Measurements from ENCODE around the gene DHRS12. TPM values are rescaled to one million over a fixed set of nuclear protein-coding genes. Genes with fewer than 3 reads are reported as not detected.

The DHRS12 gene
- total and polyA plus RNA-seq, 12 donors, result 5.5 to 20.6 (median 10.3) TPM

DNA sequence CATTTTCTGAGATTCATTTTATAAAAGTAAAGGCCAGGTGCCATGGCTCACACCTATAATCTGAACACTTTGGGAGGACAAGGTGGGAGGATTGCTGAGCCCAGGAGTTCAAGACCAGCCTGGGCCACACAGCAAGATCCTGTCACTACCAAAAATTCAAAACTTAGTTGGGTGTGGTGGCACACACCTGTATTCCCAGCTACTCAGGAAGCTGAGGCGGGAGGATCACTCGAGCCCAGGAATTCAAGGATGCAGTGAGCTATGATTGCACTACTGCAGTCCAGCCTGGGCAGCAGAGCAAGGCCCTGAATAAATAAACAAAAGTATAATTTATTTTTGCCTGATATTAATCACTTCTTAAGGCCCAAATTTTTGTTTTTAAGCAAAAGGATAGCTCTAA is 40.5 kb downstream of the DHRS12 start:
- intact Hi-C loops (cut with DNase I), result loop anchor here in 1 of 10 donors (10.0 kb wide), 1 partner anchor 179 kb away; the partner anchor contains the start of gene WDFY2
- Histone ChIP-seq H3K9me3 (no peaks in the 10 kb centered on the region), H3K4me1 (peaks cover 7 to 22% (median 21%) of the 10 kb centered on the region in 9 donors), H3K36me3 (peaks cover 0 to 86% (median 5%) of the 10 kb centered on the region in 9 donors), H3K27ac (peak overlapping the region in 6 of 10 donors; percentile 27 to 82 (median 66)), H3K4me3 (no peak overlapping the region), H3K27me3 (no peaks in the 10 kb centered on the region)
- WGBS, 2 donors, result 92% methylated on average over 2 of the region's 2 CpGs
- ATAC-seq, result no peak
- no peak for DNase-seq
- TF ChIP-seq, protein P1, sequence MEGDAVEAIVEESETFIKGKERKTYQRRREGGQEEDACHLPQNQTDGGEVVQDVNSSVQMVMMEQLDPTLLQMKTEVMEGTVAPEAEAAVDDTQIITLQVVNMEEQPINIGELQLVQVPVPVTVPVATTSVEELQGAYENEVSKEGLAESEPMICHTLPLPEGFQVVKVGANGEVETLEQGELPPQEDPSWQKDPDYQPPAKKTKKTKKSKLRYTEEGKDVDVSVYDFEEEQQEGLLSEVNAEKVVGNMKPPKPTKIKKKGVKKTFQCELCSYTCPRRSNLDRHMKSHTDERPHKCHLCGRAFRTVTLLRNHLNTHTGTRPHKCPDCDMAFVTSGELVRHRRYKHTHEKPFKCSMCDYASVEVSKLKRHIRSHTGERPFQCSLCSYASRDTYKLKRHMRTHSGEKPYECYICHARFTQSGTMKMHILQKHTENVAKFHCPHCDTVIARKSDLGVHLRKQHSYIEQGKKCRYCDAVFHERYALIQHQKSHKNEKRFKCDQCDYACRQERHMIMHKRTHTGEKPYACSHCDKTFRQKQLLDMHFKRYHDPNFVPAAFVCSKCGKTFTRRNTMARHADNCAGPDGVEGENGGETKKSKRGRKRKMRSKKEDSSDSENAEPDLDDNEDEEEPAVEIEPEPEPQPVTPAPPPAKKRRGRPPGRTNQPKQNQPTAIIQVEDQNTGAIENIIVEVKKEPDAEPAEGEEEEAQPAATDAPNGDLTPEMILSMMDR (IDR thresholded peaks at IDR 0.05), result no peak

DNA sequence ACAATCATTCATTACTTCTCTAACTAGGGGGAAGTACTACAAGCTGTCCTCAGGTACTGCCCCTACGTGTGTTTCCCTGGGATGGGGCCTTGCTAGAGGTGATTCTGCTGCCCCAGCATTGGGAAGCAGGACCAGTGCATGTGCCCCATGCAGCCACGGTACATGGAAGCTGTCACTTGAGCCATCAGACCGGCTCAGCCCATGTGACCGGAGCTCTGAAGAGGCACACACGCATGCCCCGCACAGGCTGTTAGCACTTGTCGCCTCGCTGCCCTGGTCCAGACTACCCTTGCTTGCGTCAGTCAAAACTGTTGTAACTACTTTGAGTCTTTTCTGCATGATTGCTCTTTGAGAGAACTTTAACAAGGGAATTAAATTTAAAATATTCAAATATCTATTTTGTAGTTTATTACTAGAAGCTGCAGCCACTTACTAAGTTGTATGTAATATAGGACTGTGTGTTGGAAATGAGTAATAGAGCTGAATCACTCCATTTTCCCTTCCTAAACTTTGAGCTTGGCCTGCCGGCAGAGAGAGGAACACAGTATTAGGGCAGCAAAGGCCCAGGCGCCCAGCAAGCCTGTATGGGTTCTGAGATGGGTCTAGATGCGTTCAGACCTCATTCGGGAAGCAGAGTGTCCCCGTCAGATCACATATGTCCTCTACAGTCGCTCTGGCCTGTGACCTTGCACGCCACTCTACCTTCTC is 42.2 kb downstream of the DHRS12 start:
- 75 to 83% methylated on average over 16 of the region's 16 CpGs for WGBS, 2 donors
- Histone ChIP-seq H3K9me3 (no peaks in the 10 kb centered on the region), H3K27ac (no peak overlapping the region), H3K36me3 (peaks cover 0 to 88% (median 10%) of the 10 kb centered on the region in 9 donors), H3K4me1 (peaks cover 6 to 19% (median 15%) of the 10 kb centered on the region in 9 donors), H3K27me3 (no peaks in the 10 kb centered on the region), H3K4me3 (no peak overlapping the region)
- TF ChIP-seq, protein P1 (IDR thresholded peaks at IDR 0.05), result no peak
- intact Hi-C loops (cut with DNase I), result loop anchor here in 1 of 10 donors (10.0 kb wide), 1 partner anchor 177 kb away; the partner anchor contains the start of gene WDFY2
- DNase-seq (peak in 1 of 2 donors; percentile 35), ATAC-seq (peak in 6 of 8 donors; percentile 46 to 74 (median 67))

DNA sequence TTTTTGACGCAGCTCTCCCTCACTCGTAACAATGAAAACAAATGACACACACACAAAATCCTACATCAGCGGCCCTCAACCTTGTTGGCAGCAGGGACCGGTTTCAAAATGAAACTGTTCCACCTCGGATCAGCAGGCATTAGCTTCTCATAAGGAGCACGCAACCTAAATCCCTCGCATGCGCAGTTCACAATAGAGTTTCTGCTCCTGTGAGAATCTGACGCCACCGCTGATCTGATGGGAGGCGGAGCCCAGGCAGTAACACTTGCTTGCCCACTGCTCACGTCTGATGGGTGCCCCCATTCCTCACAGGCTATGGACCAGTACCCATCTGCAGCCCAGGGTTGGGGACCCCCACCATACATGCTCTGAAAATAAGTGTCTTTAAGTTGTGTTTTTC is 43.4 kb downstream of the DHRS12 start:
- WGBS, 2 donors, result 94 to 95% methylated on average over 12 of the region's 12 CpGs
- intact Hi-C loops (cut with DNase I), result loop anchor here in 1 of 10 donors (10.0 kb wide), 1 partner anchor 176 kb away; the partner anchor contains the start of gene WDFY2
- DNase-seq, result no peak
- Histone ChIP-seq H3K27me3 (no peaks in the 10 kb centered on the region), H3K9me3 (no peaks in the 10 kb centered on the region), H3K36me3 (peaks cover 0 to 90% (median 21%) of the 10 kb centered on the region in 9 donors), H3K4me3 (no peak overlapping the region), H3K4me1 (peaks cover 6 to 19% (median 15%) of the 10 kb centered on the region in 9 donors), H3K27ac (no peak overlapping the region)
- TF ChIP-seq, protein P1 (IDR thresholded peaks at IDR 0.05), result no peak
- no peak for ATAC-seq

DNA sequence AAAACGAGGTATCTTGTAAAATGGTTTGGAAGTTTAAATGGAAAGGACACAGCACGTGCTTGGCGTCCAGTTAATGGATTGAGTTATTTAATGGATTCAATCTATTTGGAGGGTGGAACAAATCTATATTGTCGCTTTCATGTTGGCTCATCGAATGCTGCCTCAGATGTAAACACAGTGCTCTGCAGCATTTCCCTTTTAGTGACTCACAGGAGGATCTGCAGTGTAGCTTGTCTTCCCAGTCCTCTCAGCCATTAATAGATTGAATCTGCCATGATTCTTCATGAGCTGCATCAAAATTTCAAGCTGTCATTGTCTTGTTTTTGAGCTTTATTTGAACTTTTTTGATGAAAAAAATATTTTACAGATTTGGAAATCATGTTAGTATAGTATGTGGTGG is 44.7 kb downstream of the DHRS12 start:
- Histone ChIP-seq H3K27me3 (no peaks in the 10 kb centered on the region), H3K36me3 (peaks cover 0 to 93% (median 23%) of the 10 kb centered on the region in 9 donors)
- 94 to 96% methylated on average over 5 of the region's 5 CpGs for WGBS, 2 donors

More for the DNA sequence above, 44.7 kb downstream of the DHRS12 start:
- no peak overlapping the region for H3K27ac ChIP-seq
- no peaks in the 10 kb centered on the region for H3K9me3 ChIP-seq
- intact Hi-C loops (cut with DNase I), result no loop called here
- TF ChIP-seq, protein P1 (IDR thresholded peaks at IDR 0.05), result no peak
- DNase-seq (no peak), ATAC-seq (no peak)
- H3K4me1 ChIP-seq, result peaks cover 0 to 7% (median 4%) of the 10 kb centered on the region in 9 donors
- H3K4me3 ChIP-seq, result no peak overlapping the region
